Measurements from ENCODE around the gene GGA1. TPM values are rescaled to one million over a fixed set of nuclear protein-coding genes. Genes with fewer than 3 reads are reported as not detected.

Gene GGA1
- total and polyA plus RNA-seq, 9 of the 15 experiments (the other 6 are each of a cell fraction or from before 2014, with no cell fraction given) = 1.5 to 69.5 (median 31.6) TPM

GRCh38 chr22:37608477-37609239, at the start of gene GGA1 (continued):
- no peak for TF ChIP-seq TSHZ1 (CRISPR knock-in tag; IDR thresholded peaks at IDR 0.05)
- TF ChIP-seq ZNF445 (CRISPR knock-in tag; IDR thresholded peaks at IDR 0.05; ENCODE audit: low read depth) = no peak
- TF ChIP-seq ZNF232 (CRISPR knock-in tag; IDR thresholded peaks at IDR 0.05) = no peak
- peak; percentile 84 to 89 for TF ChIP-seq E2F6 (IDR thresholded peaks at IDR 0.05; ENCODE audit: borderline replicate concordance in 1 of 2, extremely low read depth in 1 of 2, insufficient read depth in 1 of 2, insufficient read length in 1 of 2, low read depth in 1 of 2, low read length in 1 of 2, poor library complexity in 1 of 2, severe bottlenecking in 1 of 2)
- TF ChIP-seq CHD1 (IDR thresholded peaks at IDR 0.05; ENCODE audit: low read length) = no peak
- no peak for TF ChIP-seq ZSCAN29 (IDR thresholded peaks at IDR 0.05)
- TF ChIP-seq FOXP1 (CRISPR knock-in tag; IDR thresholded peaks at IDR 0.05) = peak; percentile 99
- TF ChIP-seq ZNF511 (CRISPR knock-in tag; IDR thresholded peaks at IDR 0.05) = peak; percentile 60; the same call in 1 of the 2 replicates
- no peak for TF ChIP-seq GATAD2A (IDR thresholded peaks at IDR 0.05)
- TF ChIP-seq POLR2A (conservative IDR thresholded peaks at IDR 0.05) = peak; percentile 65
- TF ChIP-seq ZBTB7A (IDR thresholded peaks at IDR 0.05; ENCODE audit: borderline replicate concordance, control insufficient read depth, low read depth, low read length) = peak; percentile 97
- TF ChIP-seq ZNF57 (CRISPR knock-in tag; IDR thresholded peaks at IDR 0.05) = no peak
- TF ChIP-seq MBD1 (CRISPR knock-in tag; IDR thresholded peaks at IDR 0.05) = no peak
- TF ChIP-seq PRMT5 (CRISPR knock-in tag; IDR thresholded peaks at IDR 0.05) = no peak
- TF ChIP-seq, protein P1, sequence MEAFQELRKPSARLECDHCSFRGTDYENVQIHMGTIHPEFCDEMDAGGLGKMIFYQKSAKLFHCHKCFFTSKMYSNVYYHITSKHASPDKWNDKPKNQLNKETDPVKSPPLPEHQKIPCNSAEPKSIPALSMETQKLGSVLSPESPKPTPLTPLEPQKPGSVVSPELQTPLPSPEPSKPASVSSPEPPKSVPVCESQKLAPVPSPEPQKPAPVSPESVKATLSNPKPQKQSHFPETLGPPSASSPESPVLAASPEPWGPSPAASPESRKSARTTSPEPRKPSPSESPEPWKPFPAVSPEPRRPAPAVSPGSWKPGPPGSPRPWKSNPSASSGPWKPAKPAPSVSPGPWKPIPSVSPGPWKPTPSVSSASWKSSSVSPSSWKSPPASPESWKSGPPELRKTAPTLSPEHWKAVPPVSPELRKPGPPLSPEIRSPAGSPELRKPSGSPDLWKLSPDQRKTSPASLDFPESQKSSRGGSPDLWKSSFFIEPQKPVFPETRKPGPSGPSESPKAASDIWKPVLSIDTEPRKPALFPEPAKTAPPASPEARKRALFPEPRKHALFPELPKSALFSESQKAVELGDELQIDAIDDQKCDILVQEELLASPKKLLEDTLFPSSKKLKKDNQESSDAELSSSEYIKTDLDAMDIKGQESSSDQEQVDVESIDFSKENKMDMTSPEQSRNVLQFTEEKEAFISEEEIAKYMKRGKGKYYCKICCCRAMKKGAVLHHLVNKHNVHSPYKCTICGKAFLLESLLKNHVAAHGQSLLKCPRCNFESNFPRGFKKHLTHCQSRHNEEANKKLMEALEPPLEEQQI (IDR thresholded peaks at IDR 0.05) = no peak
- no peak for TF ChIP-seq HDAC6 (IDR thresholded peaks at IDR 0.05; ENCODE audit: low read depth, low read length)
- no peak for TF ChIP-seq SMARCA4 (IDR thresholded peaks at IDR 0.05)
- no peak for TF ChIP-seq ZNF584 (CRISPR knock-in tag; IDR thresholded peaks at IDR 0.05; ENCODE audit: low read depth)
- no peak for TF ChIP-seq ZNF311 (CRISPR knock-in tag; IDR thresholded peaks at IDR 0.05)

Measured in K562 (cell line).